Measurements from ENCODE around the gene CHAF1B.
"Not testable (repeated sequence)": the region's sequence is repeated elsewhere in the genome, so short reads cannot be mapped to it uniquely, and the experiment has no call there.

Gene CHAF1B

DNA sequence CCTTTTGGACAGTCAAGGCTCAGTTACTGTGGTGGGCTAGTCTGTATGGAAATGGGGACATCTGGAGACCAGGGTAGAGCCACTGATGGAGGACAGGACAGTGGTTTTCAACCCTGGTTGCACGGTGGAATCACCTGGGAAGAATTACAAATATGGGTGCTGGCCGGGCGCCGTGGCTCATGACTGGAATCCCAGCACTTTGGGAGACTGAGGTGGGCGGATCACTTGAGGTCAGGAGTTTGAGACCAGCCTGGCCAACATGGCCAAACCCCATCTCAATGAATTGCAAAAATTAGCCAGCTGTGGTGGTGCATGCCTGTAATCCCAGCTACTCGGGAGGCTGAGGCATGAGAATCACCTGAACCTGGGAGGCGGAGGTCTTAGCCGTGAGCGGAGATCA, 14.5 kb downstream of the CHAF1B start:
- DNase-seq (ENCODE audit: low spot score in 2 of 2); H3K9me3 Mint-ChIP-seq; H3K4me3 Mint-ChIP-seq; ATAC-seq (ENCODE audit: low read depth); H3K4me1 Mint-ChIP-seq; H3K27ac Mint-ChIP-seq; H3K27me3 Mint-ChIP-seq: not testable (repeated sequence)
- H3K36me3 Mint-ChIP-seq, result peaks cover 16% of the 10 kb centered on the region

DNA sequence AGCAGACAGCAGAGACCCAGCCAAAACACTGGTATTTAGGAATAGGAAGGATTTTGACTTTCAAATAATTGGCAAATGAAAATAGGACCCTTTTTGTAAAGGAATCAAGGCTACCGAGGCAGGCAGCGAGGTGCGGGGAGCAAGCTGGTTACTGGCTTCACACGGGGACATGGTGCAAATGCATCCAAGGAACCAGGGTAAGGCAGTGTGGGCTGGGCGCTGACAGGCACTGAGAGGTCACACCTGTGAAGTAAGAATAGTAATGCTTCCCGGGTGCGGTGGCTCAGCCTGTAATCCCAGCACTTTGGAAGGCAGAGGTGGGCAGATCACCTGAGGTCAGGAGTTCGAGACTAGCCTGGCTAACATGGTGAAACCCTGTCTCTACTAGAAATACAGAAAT, 15.5 kb downstream of the CHAF1B start:
- ATAC-seq (ENCODE audit: low read depth), result no peak
- H3K4me1 Mint-ChIP-seq, result no peaks in the 10 kb centered on the region
- H3K4me3 Mint-ChIP-seq, result no peak overlapping the region
- peaks cover 16% of the 10 kb centered on the region for H3K36me3 Mint-ChIP-seq
- no peaks in the 10 kb centered on the region for H3K27me3 Mint-ChIP-seq
- H3K27ac Mint-ChIP-seq, result no peak overlapping the region
- DNase-seq (ENCODE audit: low spot score in 2 of 2), result no peak
- H3K9me3 Mint-ChIP-seq, result no peaks in the 10 kb centered on the region

DNA sequence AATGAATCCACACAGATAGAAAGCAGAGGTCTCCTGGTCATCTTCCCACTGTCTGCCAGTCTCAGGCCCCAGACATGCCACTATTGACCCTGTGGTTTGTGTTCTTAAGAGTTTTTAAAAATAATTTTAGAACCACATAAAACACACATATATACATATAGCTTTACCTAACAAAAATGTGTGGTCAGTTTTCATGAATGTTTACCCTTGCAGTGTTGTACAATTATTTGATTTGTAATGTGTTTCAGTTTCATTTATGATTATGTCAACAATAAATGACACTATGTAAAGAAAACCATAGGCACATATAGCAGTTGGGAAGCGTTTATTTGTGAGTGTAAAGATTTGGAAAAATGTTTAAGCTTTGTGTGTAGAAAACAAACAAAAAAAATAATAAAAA, 17.1 kb downstream of the CHAF1B start:
- no peak for DNase-seq (ENCODE audit: low spot score in 2 of 2)
- no peak overlapping the region for H3K27ac Mint-ChIP-seq
- H3K9me3 Mint-ChIP-seq, result no peaks in the 10 kb centered on the region
- no peaks in the 10 kb centered on the region for H3K4me1 Mint-ChIP-seq
- peaks cover 13% of the 10 kb centered on the region for H3K36me3 Mint-ChIP-seq
- H3K4me3 Mint-ChIP-seq, result no peak overlapping the region
- H3K27me3 Mint-ChIP-seq, result no peaks in the 10 kb centered on the region
- no peak for ATAC-seq (ENCODE audit: low read depth)

DNA sequence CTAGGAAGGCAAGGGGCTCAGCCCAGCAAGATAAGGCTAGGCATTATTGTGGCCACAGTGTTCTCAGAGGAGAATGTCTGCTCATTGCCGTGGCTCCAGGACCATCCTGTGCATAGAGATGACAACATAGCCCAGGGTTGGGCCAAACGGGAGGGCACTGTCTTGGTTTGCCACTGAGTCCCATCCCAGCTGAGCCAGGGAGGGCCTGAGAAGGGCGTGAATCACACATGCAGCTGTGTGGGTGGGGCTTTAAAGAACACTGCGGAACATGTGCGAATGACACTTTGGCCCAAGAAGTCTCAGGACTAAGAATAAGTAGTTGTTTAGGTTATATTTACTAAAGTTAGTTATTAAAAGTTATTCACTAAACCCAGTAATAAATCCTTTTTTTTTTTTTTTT, 18.5 kb downstream of the CHAF1B start:
- Mint-ChIP-seq H3K4me3 (no peak overlapping the region), H3K27ac (no peak overlapping the region), H3K36me3 (peaks cover 13% of the 10 kb centered on the region), H3K27me3 (no peaks in the 10 kb centered on the region), H3K4me1 (no peaks in the 10 kb centered on the region), H3K9me3 (no peaks in the 10 kb centered on the region)
- DNase-seq (ENCODE audit: low spot score in 2 of 2) (no peak), ATAC-seq (ENCODE audit: low read depth) (no peak)

DNA sequence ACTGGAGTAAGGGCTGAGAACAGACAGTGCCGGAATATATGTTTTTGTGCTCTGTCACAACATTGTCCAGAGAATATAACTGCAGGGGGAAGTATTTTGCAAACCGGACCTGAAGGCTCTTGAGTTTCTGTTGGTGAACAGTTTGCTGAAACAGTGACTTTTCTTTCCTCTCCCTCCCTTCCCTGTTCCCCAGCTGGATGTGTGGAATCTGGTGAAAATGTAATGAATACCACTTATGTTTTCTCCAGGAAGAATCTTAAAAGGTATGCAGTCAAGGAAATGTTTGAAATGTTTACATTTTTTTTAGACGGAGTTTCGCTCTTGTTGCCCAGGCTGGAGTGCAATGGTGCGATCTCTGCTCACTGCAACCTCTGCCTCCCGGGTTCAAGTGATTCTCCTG, 23.4 kb downstream of the CHAF1B start:
- Mint-ChIP-seq H3K27ac (no peak overlapping the region), H3K4me1 (no peaks in the 10 kb centered on the region), H3K4me3 (no peak overlapping the region), H3K27me3 (no peaks in the 10 kb centered on the region), H3K9me3 (peaks cover 1% of the 10 kb centered on the region), H3K36me3 (peaks cover 17% of the 10 kb centered on the region)
- ATAC-seq (ENCODE audit: low read depth) (no peak), DNase-seq (ENCODE audit: low spot score in 2 of 2) (no peak)

DNA sequence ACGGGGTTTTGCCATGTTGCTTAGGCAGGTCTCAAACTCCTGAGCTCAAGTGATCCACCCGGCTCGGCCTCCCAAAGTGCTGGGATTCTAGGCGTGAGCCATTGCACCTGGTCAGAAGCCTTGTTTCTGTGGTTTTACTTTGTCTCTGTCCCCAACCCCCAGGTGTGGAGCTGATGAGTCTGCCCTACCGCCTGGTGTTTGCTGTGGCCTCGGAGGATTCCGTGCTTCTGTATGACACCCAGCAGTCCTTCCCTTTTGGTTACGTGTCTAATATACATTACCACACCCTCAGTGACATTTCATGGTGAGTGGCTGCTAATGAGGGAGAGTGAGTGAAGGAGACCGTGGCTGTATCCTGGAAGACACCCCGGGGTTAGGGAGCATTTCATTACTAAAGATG, 26.1 kb downstream of the CHAF1B start:
- H3K27me3 Mint-ChIP-seq, result no peaks in the 10 kb centered on the region
- H3K4me1 Mint-ChIP-seq, result no peaks in the 10 kb centered on the region

DNA sequence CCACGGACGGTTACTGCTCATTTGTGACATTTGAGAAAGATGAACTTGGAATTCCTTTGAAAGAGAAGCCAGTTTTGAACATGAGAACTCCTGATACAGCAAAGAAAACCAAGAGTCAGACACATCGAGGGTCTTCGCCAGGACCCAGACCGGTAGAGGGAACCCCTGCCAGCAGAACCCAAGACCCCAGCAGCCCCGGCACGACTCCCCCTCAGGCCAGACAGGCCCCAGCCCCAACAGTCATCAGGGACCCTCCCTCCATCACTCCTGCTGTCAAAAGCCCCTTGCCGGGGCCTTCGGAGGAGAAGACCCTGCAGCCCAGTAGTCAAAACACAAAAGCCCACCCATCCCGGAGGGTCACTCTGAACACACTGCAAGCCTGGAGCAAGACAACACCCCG, 27.7 kb downstream of the CHAF1B start:
- no peak for ATAC-seq (ENCODE audit: low read depth)
- H3K4me3 Mint-ChIP-seq, result no peak overlapping the region
- no peaks in the 10 kb centered on the region for H3K27me3 Mint-ChIP-seq
- no peak for DNase-seq (ENCODE audit: low spot score in 2 of 2)
- H3K4me1 Mint-ChIP-seq, result no peaks in the 10 kb centered on the region
- H3K9me3 Mint-ChIP-seq, result peaks cover 1% of the 10 kb centered on the region
- no peak overlapping the region for H3K27ac Mint-ChIP-seq
- peaks cover 21% of the 10 kb centered on the region for H3K36me3 Mint-ChIP-seq

More for the DNA sequence above, 26.1 kb downstream of the CHAF1B start:
- no peak overlapping the region for H3K27ac Mint-ChIP-seq
- H3K4me3 Mint-ChIP-seq, result no peak overlapping the region
- H3K36me3 Mint-ChIP-seq, result peaks cover 22% of the 10 kb centered on the region
- H3K9me3 Mint-ChIP-seq, result peaks cover 1% of the 10 kb centered on the region
- DNase-seq (ENCODE audit: low spot score in 2 of 2) (no peak), ATAC-seq (ENCODE audit: low read depth) (no peak)

DNA sequence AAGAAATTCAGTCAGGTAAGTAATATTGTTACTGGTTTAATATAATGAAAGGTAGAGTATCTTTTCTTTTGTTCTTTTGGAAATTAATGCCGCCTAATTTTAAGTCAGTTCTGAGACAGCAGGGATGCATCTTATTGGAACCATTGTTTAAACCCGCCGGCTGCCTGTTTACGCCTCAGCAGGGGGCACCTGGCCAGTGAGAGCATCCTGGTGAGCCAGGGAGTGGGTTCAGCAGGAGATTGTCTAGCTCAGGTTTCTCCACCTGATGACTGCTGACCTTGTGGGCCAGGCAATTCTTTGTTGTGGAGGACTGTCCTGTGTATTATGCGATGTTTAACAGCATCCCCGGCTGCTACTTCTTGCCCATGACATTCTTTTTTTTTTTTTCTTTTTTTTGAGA, 30.2 kb downstream of the CHAF1B start:
- peaks cover 21% of the 10 kb centered on the region for H3K36me3 Mint-ChIP-seq
- H3K4me3 Mint-ChIP-seq, result no peak overlapping the region
- no peaks in the 10 kb centered on the region for H3K4me1 Mint-ChIP-seq
- no peak overlapping the region for H3K27ac Mint-ChIP-seq
- no peak for DNase-seq (ENCODE audit: low spot score in 2 of 2)
- ATAC-seq (ENCODE audit: low read depth), result no peak
- no peaks in the 10 kb centered on the region for H3K27me3 Mint-ChIP-seq
- peaks cover 1% of the 10 kb centered on the region for H3K9me3 Mint-ChIP-seq

DNA sequence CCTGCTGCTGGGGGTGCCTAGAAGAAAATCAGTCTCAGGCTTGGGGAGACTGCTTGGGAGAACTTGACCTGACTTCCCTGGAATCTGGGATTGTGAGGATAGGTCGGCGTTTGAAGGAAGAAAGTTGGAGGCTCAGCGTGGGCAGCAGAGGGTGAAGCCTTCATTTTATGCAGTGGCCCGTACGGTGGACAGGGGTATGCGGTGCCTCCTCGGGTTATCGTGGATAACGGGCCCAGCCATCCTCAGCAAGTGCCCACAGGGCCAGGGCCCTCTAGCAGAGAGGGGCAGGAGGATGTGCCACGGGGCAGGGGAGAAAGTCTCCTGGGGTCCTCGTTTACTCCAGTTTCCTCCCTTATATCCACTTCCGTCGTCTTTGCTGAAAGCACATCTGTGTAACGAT, 34.0 kb downstream of the CHAF1B start:
- DNase-seq (ENCODE audit: low spot score in 2 of 2), result no peak
- H3K27ac Mint-ChIP-seq, result no peak overlapping the region
- peaks cover 7% of the 10 kb centered on the region for H3K36me3 Mint-ChIP-seq
- no peaks in the 10 kb centered on the region for H3K27me3 Mint-ChIP-seq
- H3K4me1 Mint-ChIP-seq, result no peaks in the 10 kb centered on the region
- ATAC-seq (ENCODE audit: low read depth), result no peak
- H3K9me3 Mint-ChIP-seq, result no peaks in the 10 kb centered on the region
- H3K4me3 Mint-ChIP-seq, result no peak overlapping the region

DNA sequence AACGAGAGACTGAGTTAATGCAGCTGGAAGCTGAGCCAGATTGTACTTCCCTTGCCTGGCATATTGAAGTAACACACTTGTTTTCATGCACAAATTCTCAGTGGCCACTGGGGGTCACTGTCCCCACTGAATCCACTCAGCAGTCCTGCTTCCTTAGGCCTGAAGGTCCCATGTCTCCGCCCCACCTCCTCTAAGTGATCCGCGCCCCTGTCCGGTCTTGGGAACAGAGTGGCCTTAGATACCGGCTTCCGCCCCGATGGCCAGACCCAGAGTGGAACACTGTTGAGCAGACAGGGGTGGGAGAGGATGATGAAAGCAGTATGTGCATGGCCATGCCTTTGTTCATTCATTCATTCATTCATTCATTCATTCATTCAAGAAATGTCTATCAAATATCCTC, 34.8 kb downstream of the CHAF1B start:
- Mint-ChIP-seq H3K4me3 (no peak overlapping the region), H3K27ac (no peak overlapping the region), H3K4me1 (no peaks in the 10 kb centered on the region), H3K27me3 (no peaks in the 10 kb centered on the region), H3K36me3 (peaks cover 7% of the 10 kb centered on the region), H3K9me3 (no peaks in the 10 kb centered on the region)
- ATAC-seq (ENCODE audit: low read depth) (peak; percentile 53), DNase-seq (ENCODE audit: low spot score in 2 of 2) (peak in 1 of 2 donors; percentile 19)

DNA sequence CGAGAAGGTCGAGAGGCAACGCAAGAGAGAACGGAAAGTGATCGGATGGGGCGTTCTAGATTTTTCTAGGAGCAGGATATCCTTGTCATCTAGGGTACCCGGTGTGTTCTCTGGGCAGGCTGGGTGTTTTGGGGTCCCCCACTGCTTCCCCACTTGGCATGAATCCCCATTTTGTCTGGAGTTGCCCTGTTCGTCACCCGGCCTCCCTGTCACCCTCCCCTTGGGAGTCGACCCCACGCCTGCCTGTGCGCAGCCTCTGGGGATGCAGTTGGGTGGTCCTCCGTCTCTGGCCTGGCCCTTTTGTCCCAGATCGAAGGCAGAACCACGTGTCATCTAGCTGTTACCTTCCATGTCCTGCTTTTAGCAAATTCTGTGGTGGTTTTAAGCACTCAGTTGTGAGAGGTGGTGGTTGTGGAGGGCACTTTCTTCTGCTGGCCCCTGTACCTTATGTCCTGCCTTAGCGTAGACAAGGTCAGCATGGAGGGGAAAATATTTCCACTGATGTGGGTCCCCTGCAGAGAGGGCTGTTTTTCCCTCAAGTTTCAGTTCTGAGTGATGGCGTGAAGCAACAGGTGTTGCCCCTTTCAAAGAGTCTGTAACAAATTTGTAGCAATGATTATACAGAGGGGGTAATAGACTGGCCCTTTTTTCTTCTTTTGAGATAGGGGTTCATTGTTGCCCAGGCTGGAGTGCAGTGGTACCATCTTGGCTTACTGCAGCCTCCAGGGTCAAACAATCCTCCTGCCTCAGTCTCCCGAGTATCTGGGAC, 35.6 kb downstream of the CHAF1B start:
- H3K27ac Mint-ChIP-seq, result no peak overlapping the region
- DNase-seq (ENCODE audit: low spot score in 2 of 2) (no peak), ATAC-seq (ENCODE audit: low read depth) (no peak)
- no peaks in the 10 kb centered on the region for H3K4me1 Mint-ChIP-seq
- no peaks in the 10 kb centered on the region for H3K27me3 Mint-ChIP-seq
- peaks cover 7% of the 10 kb centered on the region for H3K36me3 Mint-ChIP-seq
- no peak overlapping the region for H3K4me3 Mint-ChIP-seq
- H3K9me3 Mint-ChIP-seq, result no peaks in the 10 kb centered on the region

DNA sequence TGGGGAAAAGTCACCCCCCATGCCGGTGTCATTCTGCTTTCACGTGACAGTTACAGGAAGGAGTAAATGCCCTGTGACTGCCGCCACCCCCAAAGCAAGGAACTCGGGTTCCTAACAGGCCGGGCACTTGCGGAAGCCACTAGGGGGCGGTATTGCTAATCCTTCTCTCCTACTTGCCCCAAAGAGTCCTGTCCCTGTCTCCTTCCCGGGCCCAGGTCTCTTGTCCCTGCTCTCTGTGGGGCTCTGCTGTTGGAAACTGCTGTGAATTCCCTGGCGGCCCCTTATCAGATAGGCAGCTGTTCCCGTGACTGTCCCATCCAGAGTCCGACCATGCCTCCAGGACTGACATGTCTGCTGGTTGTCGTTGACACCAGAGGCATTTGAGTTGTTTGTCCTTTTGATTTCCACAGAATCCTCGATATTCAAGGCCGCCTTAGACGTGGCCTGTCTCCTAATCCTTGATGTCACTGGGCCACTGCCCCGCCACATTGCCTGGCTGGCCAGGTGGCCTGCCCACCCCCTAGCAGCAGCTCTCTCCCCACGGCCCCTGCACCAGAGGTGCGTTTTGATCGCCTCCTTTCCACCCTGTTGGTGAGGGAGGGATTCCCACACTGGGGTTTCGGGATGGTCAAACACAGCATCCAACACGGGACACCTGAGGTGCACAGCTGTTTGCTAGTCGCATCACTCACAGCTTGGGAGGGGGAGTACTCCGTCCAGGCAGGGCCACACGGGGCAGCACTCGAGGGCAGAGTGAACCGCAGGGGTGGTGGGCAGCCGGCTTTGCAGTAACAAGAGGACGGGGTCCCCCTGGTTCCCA, 37.3 kb downstream of the CHAF1B start:
- Mint-ChIP-seq H3K4me3 (no peak overlapping the region), H3K36me3 (no peaks in the 10 kb centered on the region), H3K27me3 (no peaks in the 10 kb centered on the region), H3K9me3 (no peaks in the 10 kb centered on the region), H3K27ac (no peak overlapping the region), H3K4me1 (no peaks in the 10 kb centered on the region)
- no peak for ATAC-seq (ENCODE audit: low read depth)
- no peak for DNase-seq (ENCODE audit: low spot score in 2 of 2)

DNA sequence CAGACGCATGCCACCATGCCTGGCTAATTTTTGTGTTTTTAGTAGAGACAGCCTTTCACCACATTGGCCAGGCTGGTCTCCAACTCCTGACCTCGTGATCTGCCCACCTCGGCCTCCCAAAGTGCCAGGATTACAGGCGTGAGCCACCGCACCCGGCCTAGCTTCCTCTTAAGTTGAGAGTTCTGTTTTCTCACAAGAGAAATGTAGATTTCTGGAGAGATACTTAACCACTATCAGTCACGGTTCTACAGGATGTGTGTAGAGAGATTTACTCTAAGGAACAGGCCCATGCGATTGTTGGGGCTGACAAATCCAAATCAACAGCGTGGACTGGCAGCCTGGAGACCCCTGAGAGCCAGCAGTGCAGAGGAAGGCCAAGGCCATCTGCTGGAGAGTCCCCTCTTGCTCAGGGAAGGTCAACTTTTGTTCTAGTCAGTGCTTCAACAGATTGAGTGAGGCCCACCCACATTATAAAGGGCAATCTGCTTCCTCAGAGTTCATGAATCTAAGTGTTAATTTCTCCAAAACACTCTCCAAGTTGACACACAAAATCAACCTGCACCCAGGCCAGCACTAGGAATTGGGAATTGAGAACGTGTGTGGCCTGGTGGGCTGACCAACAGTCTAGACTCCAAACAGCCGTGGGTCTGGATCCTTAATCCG, 38.7 kb downstream of the CHAF1B start:
- no peak for DNase-seq (ENCODE audit: low spot score in 2 of 2)
- ATAC-seq (ENCODE audit: low read depth), result no peak
- H3K4me3 Mint-ChIP-seq, result no peak overlapping the region
- no peaks in the 10 kb centered on the region for H3K9me3 Mint-ChIP-seq
- no peak overlapping the region for H3K27ac Mint-ChIP-seq
- H3K27me3 Mint-ChIP-seq, result no peaks in the 10 kb centered on the region
- H3K36me3 Mint-ChIP-seq, result no peaks in the 10 kb centered on the region
- H3K4me1 Mint-ChIP-seq, result no peaks in the 10 kb centered on the region

DNA sequence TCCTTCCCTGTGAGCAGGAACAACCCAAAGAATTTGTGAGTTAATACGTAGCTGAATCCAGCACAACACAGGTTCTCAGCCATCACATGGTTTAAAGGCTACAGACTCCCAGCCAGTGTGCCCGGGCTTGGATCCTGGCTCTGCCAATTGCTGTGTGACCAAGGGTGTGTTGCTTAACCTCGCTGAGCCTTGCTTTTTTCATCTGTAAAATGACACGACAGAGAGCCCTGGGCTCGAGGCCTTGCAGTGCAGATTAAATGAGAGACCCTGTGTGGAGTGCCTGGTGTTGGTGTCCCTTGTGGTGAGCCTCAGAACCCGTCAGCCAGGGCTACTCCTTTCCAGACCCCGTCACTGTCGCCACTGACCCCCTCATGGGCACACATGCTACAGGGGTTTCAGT, 39.4 kb downstream of the CHAF1B start:
- Mint-ChIP-seq H3K27ac (no peak overlapping the region), H3K4me1 (peaks cover under 1% of the 10 kb centered on the region), H3K9me3 (no peaks in the 10 kb centered on the region), H3K36me3 (no peaks in the 10 kb centered on the region), H3K27me3 (no peaks in the 10 kb centered on the region), H3K4me3 (no peak overlapping the region)
- DNase-seq (ENCODE audit: low spot score in 2 of 2), result no peak
- ATAC-seq (ENCODE audit: low read depth), result no peak

All from memory B cell (primary cell).